GM12878 (cell line): ENCODE results near the gene TBC1D1. TPM values are rescaled to one million over a fixed set of nuclear protein-coding genes. Genes with fewer than 3 reads are reported as not detected.

Source experiments
- ATAC-seq: fragments of 200-7000 bp; cut with Tn5 transposase; 3 replicates; pipeline ENCODE4 v1.9.1; 2020; ENCODE audit warnings: mild to moderate bottlenecking, moderate library complexity
- BruUV-seq: library from RNA; stranded (reverse); fragments of 400-500 nt; replicated peaks from 2 replicates; lab custom pipeline; 2021; lab: Mats Ljungman, UMichigan
- CTCF ChIA-PET: fragments of 300-600 bp; sonication (Branson Sonifier 250); formaldehyde crosslinking; extraction: SDS; loops from one replicate; lab custom pipeline; 2021; ENCODE audit warnings: inconsistent platforms; lab: Yijun Ruan, JAX
- POLR2A ChIA-PET: fragments of 350-600 bp; formaldehyde crosslinking; extraction: SDS; loops from one replicate; lab custom pipeline; 2021; ENCODE audit warnings: inconsistent platforms; lab: Charles Lee
- RAD21 ChIA-PET: fragments of 300-600 bp; sonication (Branson Sonifier 250); formaldehyde crosslinking; loops from one replicate; lab custom pipeline; 2023; ENCODE audit warnings: antibody characterized with exemption; ENCODE audit not compliant: unreplicated experiment; lab: Charles Lee
- SMC1A ChIA-PET: fragments of 300-600 bp; sonication (Branson Sonifier 250); formaldehyde crosslinking; loops from one replicate; lab custom pipeline; 2023; ENCODE audit not compliant: unreplicated experiment, uncharacterized antibody; lab: Charles Lee
- DNase-seq: peaks from one replicate; pipeline ENCODE4 v3.0.0-alpha.2; 2011; ENCODE audit warnings: low read depth, low spot score
- FAIRE-seq: peaks from 3 replicates; lab custom pipeline; 2011; peaks lifted over from hg19 to GRCh38; lab: Jason Lieb, UNC
- H2AFZ ChIP-seq: 2 replicates; pipeline ENCODE4 v1.6.0; 2011; ENCODE audit warnings: low read depth, low read length, control low read depth; ENCODE audit not compliant: control insufficient read depth
- H3K27ac ChIP-seq: 2 replicates; pipeline ENCODE4 v1.5.1; 2011; ENCODE audit warnings: control low read depth; ENCODE audit not compliant: control insufficient read depth, insufficient read depth
- H3K27me3 ChIP-seq, 2 experiments: replicated peaks in 1 of 2; 2 replicates each; pipeline versions ENCODE4 v1.6.0 to v1.6.1; 2011; ENCODE audit warnings: low read length in 1 of 2; ENCODE audit not compliant: control insufficient read depth in 2 of 2, insufficient read depth in 2 of 2
- H3K36me3 ChIP-seq, 2 experiments: 2 replicates each; pipeline ENCODE4 v1.5.1; 2011; ENCODE audit warnings: low read length in 1 of 2; ENCODE audit not compliant: control insufficient read depth in 2 of 2, insufficient read depth in 2 of 2
- H3K4me1 ChIP-seq: 2 replicates; pipeline ENCODE4 v1.6.1; 2011; ENCODE audit warnings: mild to moderate bottlenecking, low read length, moderate library complexity, mixed read lengths; ENCODE audit not compliant: control insufficient read depth, insufficient read depth
- H3K4me2 ChIP-seq: 2 replicates; pipeline ENCODE4 v1.6.0; 2011; ENCODE audit warnings: control low read depth; ENCODE audit not compliant: control insufficient read depth, insufficient read depth
- H3K4me3 ChIP-seq: fragments of 200-600 bp; sonication (generic); 2 replicates; pipeline ENCODE4 v1.5.1; 2016
- H3K79me2 ChIP-seq: 2 replicates; pipeline ENCODE4 v1.6.0; 2011; ENCODE audit warnings: low read length; ENCODE audit not compliant: control insufficient read depth, insufficient read depth
- H3K9ac ChIP-seq: 2 replicates; pipeline ENCODE4 v1.8.0; 2011; ENCODE audit warnings: low read length, control low read depth, mixed read lengths; ENCODE audit not compliant: control insufficient read depth, insufficient read depth
- H3K9me3 ChIP-seq: replicated peaks from 3 replicates; pipeline ENCODE4 v1.5.1; 2011; ENCODE audit warnings: mild to moderate bottlenecking, low read length; ENCODE audit not compliant: control insufficient read depth, insufficient read depth
- H4K20me1 ChIP-seq: 2 replicates; pipeline ENCODE4 v1.6.0; 2011; ENCODE audit not compliant: control insufficient read depth, insufficient read depth
- ASH2L ChIP-seq: fragments of 300-600, 200-600 bp; sonication (generic); IDR thresholded peaks from 2 replicates; pipeline ENCODE4 v1.6.1; 2017; ENCODE audit warnings: low read depth, mild to moderate bottlenecking, borderline replicate concordance
- CBX5 ChIP-seq: sonication (generic); IDR thresholded peaks from 2 replicates; pipeline ENCODE4 v1.6.1; 2016; ENCODE audit warnings: low read depth, moderate library complexity, mild to moderate bottlenecking, inconsistent platforms
- JUNB ChIP-seq: IDR thresholded peaks from 2 replicates; pipeline ENCODE4 v1.6.1; 2016; ENCODE audit warnings: antibody characterized with exemption, mild to moderate bottlenecking
- KLF5 ChIP-seq: fragments of 450-650 bp; IDR thresholded peaks from 2 replicates; pipeline ENCODE4 v1.6.1; 2014; ENCODE audit warnings: mild to moderate bottlenecking; ENCODE audit not compliant: partially characterized antibody
- MTA3 ChIP-seq: IDR thresholded peaks from 2 replicates; pipeline ENCODE4 v1.6.1; 2012; ENCODE audit warnings: low read length, inconsistent platforms, borderline replicate concordance
- NFYA ChIP-seq: IDR thresholded peaks from 2 replicates; pipeline ENCODE4 v1.6.1; 2011; ENCODE audit warnings: low read depth, mild to moderate bottlenecking, low read length, improper control_type of control experiment, borderline replicate concordance
- SMAD5 ChIP-seq: IDR thresholded peaks from 2 replicates; pipeline ENCODE4 v1.6.1; 2016; ENCODE audit warnings: antibody characterized with exemption, low read depth
- SMARCA5 ChIP-seq: fragments of 450-650 bp; IDR thresholded peaks from 2 replicates; pipeline ENCODE4 v1.6.1; 2017; ENCODE audit warnings: mild to moderate bottlenecking
- WGBS: methylation state at CpG from one replicate; pipeline ENCODE4 v1.1.6; 2016; ENCODE audit warnings: low lambda C conversion rate; ENCODE audit not compliant: insufficient replicate concordance, insufficient coverage; ENCODE audit errors: missing lambda C conversion rate; 5-methylcytosine and 5-hydroxymethylcytosine counted together
- in situ Hi-C: fragments of 300-500 bp; cut with MboI; formaldehyde crosslinking; loops from 9 replicates; pipeline ENCODE4 v1.14.3; 2018; ENCODE audit warnings: mixed read lengths
- intact Hi-C: fragments of 100-400 bp; cut with micrococcal nuclease; formaldehyde crosslinking; loops from one replicate; pipeline ENCODE4 v1.14.2; 2022; ENCODE audit not compliant: unreplicated experiment
- polyA plus RNA-seq, 11 experiments: library from polyadenylated mRNA; depleted of rRNA in 4 of 11; unstranded in 6 of 11; stranded (reverse) in 5 of 11; fragments of >200 nt; fragmentation: Nextera tagmentation in 4 of 11; fragmentation: Illumina TruSeq in 1 of 11; extraction: Ambion mirVana in 4 of 11; extraction: Trizol in 1 of 11; gene quantifications; 1 replicate in 1 of 11; 2 replicates in 10 of 11; pipeline versions ENCODE4 v1.2.1 to v1.2.3, GENCODE V29; 2011 to 2016; ENCODE audit warnings: inconsistent platforms in 2 of 11, missing spikeins in 2 of 11, low read depth in 1 of 11
- total RNA-seq, 4 experiments: library from RNA; depleted of rRNA in 3 of 4; stranded (reverse); fragments of >200 nt in 3 of 4; fragmentation: Illumina TruSeq in 1 of 4; extraction: Trizol in 1 of 4; gene quantifications; 2 replicates each; pipeline versions ENCODE4 v1.2.1 to v1.2.3, GENCODE V29; 2013 to 2021
- TF ChIP-seq, protein P1 (sequence below): fragments of 450-650 bp; IDR thresholded peaks from 2 replicates; pipeline ENCODE4 v1.6.1; 2018; ENCODE audit warnings: borderline replicate concordance, mild to moderate bottlenecking; ENCODE audit not compliant: partially characterized antibody
- TF ChIP-seq, protein P2 (sequence below): IDR thresholded peaks from 2 replicates; pipeline ENCODE4 v1.6.1; 2012; ENCODE audit warnings: low read depth, low read length, improper control_type of control experiment
- TF ChIP-seq, protein P3 (sequence below): fragments of 450-650 bp; IDR thresholded peaks from 2 replicates; pipeline ENCODE4 v1.6.1; 2017; ENCODE audit warnings: mild to moderate bottlenecking, moderate library complexity

TBC1D1 gene
- total and polyA plus RNA-seq, 10 of the 15 experiments (the other 5 are each of a cell fraction or from before 2014, with no cell fraction given) = 5.3 to 102 (median 57.8) TPM

DNA sequence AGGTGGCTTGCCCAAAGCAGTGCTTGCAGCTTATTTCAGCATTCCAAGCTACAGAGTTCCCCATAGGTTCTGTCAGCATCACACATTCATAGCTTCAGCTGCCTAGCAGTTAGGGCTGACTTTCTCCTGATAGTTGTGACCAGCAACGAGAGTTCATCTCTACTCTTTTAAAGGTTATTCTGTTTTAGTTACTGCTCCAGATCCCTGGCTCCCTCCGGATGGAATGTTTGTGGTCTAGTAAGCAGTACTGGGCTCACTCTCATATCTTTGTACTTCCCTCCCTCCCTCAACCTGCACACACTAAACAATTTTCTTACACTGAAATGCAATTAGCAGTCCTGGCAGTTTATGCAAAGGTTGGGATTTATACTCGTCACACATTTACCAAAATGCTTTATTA is 113.2 kb downstream of the TBC1D1 start (continued):
- TF ChIP-seq SMAD5 (no peak), NFYA (no peak), KLF5 (no peak)

DNA sequence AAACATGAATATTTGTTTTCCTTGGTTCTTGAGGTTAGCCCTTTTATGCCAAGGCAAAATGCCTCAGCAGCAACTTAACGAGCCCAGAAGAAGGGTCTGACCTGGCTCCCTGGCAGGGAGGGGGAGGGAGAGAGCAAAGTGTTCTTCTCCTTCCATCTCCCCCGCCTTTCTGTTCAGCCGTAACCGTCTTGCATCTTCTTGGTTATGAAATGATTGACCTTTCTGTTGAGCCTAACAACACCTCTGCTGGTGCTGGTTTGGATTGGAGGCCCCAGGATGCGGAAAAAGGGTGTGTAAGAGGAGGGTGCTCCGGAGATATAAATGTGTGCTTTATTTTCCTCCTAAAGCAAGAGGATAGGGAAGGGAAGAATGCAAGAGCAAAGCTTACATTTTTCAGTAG is 114.0 kb downstream of the TBC1D1 start:
- FAIRE-seq = no peak
- Histone ChIP-seq H3K4me1 (no peaks in the 10 kb centered on the region; the same call in 1 of the 2 replicates), H3K9me3 (no peaks in the 10 kb centered on the region), H3K4me2 (no peak overlapping the region), H3K4me3 (no peak overlapping the region), H4K20me1 (no peaks in the 10 kb centered on the region), H3K27me3 (no peaks in the 10 kb centered on the region), H3K36me3 (0 out of 4 replicates have a peak, but pooled peaks cover 0 to 3% of the 10 kb centered on the region in 2 experiments), H3K9ac (no peak overlapping the region), H3K79me2 (no peaks in the 10 kb centered on the region; the same call in none of the 2 replicates), H2AFZ (no peak overlapping the region), H3K27ac (no peak overlapping the region)
- ChIA-PET RAD21 (no interaction called here), POLR2A (no interaction called here), CTCF (interaction anchor here (1.0 kb wide), 1 partner anchor 29 kb away, joined by 3 read pairs; no protein-coding TSS in a partner anchor), SMC1A (interaction anchor here (1.0 to 1.7 kb wide), 5 partner anchors 11 to 262 kb away, joined by 3 to 4 read pairs (median 3); no protein-coding TSS in a partner anchor)
- intact Hi-C loops = no loop called here
- WGBS = 83% methylated on average over 6 of the region's 6 CpGs
- in situ Hi-C loops = no loop called here
- no TSS peak for BruUV-seq
- no peak for DNase-seq
- no peak for ATAC-seq
- no peak for TF ChIP-seq JUNB
- TF ChIP-seq CBX5 = no peak
- TF ChIP-seq ASH2L = no peak
- TF ChIP-seq, protein P1, sequence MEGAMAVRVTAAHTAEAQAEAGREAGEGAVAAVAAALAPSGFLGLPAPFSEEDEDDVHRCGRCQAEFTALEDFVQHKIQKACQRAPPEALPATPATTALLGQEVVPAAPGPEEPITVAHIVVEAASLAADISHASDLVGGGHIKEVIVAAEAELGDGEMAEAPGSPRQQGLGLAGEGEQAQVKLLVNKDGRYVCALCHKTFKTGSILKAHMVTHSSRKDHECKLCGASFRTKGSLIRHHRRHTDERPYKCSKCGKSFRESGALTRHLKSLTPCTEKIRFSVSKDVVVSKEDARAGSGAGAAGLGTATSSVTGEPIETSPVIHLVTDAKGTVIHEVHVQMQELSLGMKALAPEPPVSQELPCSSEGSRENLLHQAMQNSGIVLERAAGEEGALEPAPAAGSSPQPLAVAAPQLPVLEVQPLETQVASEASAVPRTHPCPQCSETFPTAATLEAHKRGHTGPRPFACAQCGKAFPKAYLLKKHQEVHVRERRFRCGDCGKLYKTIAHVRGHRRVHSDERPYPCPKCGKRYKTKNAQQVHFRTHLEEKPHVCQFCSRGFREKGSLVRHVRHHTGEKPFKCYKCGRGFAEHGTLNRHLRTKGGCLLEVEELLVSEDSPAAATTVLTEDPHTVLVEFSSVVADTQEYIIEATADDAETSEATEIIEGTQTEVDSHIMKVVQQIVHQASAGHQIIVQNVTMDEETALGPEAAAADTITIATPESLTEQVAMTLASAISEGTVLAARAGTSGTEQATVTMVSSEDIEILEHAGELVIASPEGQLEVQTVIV = no peak
- TF ChIP-seq MTA3 = no peak
- TF ChIP-seq, protein P2, sequence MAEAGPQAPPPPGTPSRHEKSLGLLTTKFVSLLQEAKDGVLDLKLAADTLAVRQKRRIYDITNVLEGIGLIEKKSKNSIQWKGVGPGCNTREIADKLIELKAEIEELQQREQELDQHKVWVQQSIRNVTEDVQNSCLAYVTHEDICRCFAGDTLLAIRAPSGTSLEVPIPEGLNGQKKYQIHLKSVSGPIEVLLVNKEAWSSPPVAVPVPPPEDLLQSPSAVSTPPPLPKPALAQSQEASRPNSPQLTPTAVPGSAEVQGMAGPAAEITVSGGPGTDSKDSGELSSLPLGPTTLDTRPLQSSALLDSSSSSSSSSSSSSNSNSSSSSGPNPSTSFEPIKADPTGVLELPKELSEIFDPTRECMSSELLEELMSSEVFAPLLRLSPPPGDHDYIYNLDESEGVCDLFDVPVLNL = no peak
- TF ChIP-seq, protein P3, sequence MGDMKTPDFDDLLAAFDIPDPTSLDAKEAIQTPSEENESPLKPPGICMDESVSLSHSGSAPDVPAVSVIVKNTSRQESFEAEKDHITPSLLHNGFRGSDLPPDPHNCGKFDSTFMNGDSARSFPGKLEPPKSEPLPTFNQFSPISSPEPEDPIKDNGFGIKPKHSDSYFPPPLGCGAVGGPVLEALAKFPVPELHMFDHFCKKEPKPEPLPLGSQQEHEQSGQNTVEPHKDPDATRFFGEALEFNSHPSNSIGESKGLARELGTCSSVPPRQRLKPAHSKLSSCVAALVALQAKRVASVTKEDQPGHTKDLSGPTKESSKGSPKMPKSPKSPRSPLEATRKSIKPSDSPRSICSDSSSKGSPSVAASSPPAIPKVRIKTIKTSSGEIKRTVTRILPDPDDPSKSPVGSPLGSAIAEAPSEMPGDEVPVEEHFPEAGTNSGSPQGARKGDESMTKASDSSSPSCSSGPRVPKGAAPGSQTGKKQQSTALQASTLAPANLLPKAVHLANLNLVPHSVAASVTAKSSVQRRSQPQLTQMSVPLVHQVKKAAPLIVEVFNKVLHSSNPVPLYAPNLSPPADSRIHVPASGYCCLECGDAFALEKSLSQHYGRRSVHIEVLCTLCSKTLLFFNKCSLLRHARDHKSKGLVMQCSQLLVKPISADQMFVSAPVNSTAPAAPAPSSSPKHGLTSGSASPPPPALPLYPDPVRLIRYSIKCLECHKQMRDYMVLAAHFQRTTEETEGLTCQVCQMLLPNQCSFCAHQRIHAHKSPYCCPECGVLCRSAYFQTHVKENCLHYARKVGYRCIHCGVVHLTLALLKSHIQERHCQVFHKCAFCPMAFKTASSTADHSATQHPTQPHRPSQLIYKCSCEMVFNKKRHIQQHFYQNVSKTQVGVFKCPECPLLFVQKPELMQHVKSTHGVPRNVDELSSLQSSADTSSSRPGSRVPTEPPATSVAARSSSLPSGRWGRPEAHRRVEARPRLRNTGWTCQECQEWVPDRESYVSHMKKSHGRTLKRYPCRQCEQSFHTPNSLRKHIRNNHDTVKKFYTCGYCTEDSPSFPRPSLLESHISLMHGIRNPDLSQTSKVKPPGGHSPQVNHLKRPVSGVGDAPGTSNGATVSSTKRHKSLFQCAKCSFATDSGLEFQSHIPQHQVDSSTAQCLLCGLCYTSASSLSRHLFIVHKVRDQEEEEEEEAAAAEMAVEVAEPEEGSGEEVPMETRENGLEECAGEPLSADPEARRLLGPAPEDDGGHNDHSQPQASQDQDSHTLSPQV = no peak
- TF ChIP-seq SMARCA5 = no peak
